ENCODE data around the gene ANKRD34A.
A peak's percentile ranks its signal among the peaks of the same experiment; 100 is the strongest.

The ANKRD34A gene

GRCh38 chr1:145974721-145975120 is 10.3 kb upstream of the ANKRD34A start:
- FAIRE-seq (no peak), DNase-seq (ENCODE audit: insufficient read length, low spot score) (no peak)

DNA sequence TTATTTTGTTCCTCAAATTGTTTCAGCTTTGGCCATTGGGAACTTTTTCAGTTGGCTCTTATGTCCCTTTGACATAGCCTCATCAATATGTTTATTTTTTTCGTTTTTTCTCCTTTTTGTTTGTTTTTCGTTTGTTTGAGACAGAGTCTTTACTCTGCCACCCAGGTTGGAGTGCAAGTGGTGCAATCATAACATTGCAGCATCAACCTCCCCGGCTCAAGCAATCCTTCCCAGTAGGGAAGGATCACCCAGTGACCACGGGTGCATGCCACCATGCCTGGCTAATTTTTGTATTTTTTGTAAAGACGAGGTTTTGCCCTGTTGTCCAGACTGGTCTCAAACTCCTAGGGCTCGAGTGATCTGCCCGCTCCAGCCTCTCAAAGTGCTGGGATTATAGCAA is 8.2 kb upstream of the ANKRD34A start:
- no peak for DNase-seq (ENCODE audit: insufficient read length, low spot score)
- no peak for FAIRE-seq

DNA sequence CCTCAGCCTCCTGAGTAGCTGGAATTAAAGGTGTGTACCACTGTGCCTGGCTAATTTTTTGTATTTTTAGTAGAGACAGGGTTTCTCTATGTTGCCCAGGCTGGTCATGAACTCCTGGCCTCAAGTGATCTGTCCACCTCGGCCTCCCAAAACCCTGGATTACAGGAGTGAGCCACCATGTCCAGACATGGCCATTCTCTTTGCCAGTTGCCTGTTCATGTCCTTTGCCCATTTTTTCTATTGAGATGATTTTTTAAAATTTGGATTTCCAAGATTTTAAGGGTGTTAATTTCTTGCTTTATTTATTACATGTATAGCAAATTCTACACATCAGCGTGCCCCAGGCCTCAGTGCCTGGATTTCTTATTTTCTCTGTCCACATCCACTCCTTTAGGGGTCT is 2.9 kb upstream of the ANKRD34A start:
- FAIRE-seq (no peak), DNase-seq (ENCODE audit: insufficient read length, low spot score) (no peak)

- DNase-seq (ENCODE audit: insufficient read length, low spot score) (no peak), FAIRE-seq (no peak)
These were observed 857 bp upstream of the ANKRD34A start for GRCh38 chr1:145965119-145965744.

- DNase-seq (ENCODE audit: insufficient read length, low spot score) = no peak
- FAIRE-seq = no peak
These were observed 933 bp downstream of the ANKRD34A start for GRCh38 chr1:145963265-145964019.

GRCh38 chr1:145962157-145963102 is 1.9 kb downstream of the ANKRD34A start:
- no peak for DNase-seq (ENCODE audit: insufficient read length, low spot score)
- FAIRE-seq = no peak

- DNase-seq (ENCODE audit: insufficient read length, low spot score) (no peak), FAIRE-seq (no peak)
These were observed 2.8 kb downstream of the ANKRD34A start for GRCh38 chr1:145961425-145962156.

GRCh38 chr1:145961109-145961424 is 3.3 kb downstream of the ANKRD34A start:
- no peak for FAIRE-seq
- DNase-seq (ENCODE audit: insufficient read length, low spot score) = no peak

- no peak for FAIRE-seq
These were observed 3.8 kb downstream of the ANKRD34A start for GRCh38 chr1:145960468-145961108.

DNA sequence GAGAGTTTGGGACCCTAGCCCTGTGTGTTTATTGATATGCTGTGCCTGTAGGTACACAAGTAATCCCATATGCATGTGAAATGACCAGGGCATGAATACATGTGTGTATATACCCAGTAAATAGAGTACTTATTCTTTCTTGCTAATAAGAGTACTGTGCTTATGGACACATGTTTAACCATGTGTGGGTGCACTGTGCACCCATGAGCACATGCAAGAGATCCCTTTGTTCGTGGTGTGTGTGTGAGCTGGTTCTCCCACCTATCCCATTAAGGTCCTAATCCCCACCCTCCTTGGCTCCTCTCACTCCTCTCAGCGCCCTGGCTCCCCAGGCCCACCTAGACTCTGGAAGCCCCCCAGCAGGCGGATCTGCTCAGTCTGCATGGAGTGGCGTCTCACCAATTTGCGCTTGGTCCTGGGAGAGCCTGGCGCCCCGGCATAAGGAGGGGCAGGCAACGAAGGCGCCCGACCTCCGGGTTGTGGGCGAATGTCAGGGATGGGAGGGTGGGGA is 4.4 kb downstream of the ANKRD34A start:
- no peak for FAIRE-seq
- no peak for DNase-seq (ENCODE audit: insufficient read length, low spot score)

More at GRCh38 chr1:145960468-145961108, 3.8 kb downstream of the ANKRD34A start:
- DNase-seq (ENCODE audit: insufficient read length, low spot score) = peak; percentile 62

DNA sequence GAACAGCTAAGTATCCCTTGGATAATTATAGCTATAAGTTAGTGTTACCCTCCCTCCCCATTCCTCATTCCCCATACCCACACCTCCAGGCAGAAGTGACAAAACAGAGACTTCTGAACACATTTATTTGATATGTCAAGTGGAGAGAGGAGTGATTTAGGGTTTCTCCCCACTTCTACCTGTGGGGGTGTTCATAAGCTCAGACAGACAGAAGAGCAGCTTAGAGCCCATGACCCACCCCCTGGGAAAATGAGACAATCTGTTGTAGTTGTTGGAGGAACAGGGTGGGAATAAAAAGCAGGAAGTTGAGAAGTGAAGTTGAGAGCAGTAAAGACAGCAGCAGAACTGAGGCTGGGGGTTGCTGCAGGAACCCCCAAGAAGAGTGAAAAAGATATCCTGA is 5.0 kb downstream of the ANKRD34A start:
- FAIRE-seq = no peak
- no peak for DNase-seq (ENCODE audit: insufficient read length, low spot score)

DNA sequence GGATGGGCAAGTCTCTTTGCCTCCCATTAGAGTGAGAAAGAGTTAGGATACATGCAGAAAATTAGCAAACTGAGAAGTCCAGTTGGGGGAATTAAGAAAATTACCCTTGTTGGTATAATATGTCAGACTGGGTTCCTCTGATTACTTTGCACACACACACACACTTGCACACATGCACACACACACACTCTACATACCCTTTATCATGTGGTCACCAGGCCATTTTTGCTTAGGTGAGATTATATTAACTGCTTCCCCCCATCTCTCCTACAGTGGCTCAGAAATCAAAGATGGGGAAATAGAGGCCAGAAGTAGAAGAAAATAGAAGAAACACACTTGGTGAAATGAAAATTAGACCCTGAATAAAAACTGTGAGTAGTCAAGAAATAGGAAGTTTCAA is 5.6 kb downstream of the ANKRD34A start:
- DNase-seq (ENCODE audit: insufficient read length, low spot score) (no peak), FAIRE-seq (no peak)

- FAIRE-seq (no peak), DNase-seq (ENCODE audit: insufficient read length, low spot score) (peak; percentile 92)
These were observed 6.7 kb downstream of the ANKRD34A start, which contains the start of gene LIX1L for GRCh38 chr1:145957443-145958319. Gene LIX1L, minus strand, starts transcription at chr1:145958017. Its CDS starts 90 bp downstream, at chr1:145957927.

- FAIRE-seq = no peak
- DNase-seq (ENCODE audit: insufficient read length, low spot score) = no peak
These were observed 7.5 kb downstream of the ANKRD34A start for GRCh38 chr1:145956781-145957442.

DNA sequence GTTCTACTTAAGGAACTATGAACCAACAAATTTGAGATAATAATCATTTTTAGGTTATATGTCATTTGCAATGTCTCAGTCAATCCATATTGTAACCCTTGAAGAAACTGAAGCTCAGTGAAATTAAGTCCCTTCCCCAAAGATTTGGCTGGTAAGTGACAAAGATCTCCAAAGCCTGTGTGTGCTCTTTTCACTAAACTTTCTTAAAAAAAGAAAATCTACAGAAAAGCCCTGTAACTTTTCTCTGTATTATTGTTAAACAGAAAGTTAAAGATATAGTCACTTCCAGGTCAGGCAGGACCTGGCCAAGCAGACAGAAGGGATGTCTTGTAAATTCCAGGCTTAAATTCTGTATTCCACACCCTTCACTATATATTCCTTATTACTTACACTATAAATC is 8.0 kb downstream of the ANKRD34A start:
- FAIRE-seq (no peak), DNase-seq (ENCODE audit: insufficient read length, low spot score) (no peak)

DNA sequence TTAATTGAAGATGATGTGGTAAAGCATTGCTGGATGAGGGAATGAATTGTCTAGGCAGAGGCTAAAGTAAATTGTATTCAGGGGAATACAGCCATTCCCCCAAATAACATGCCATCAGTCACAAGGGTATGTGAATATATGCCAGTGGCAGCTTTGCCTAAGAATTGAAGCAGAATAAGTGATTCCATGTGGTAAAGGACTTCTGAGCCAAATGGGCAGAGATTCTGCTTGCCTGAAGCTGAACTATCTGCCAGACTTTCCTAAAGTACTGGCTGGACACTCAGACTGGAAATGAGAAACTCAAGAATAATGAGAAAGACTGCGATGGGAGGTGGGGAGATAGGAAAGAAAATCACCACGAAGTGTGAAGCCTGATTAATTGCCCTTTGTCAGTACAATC is 8.9 kb downstream of the ANKRD34A start:
- no peak for FAIRE-seq

DNA sequence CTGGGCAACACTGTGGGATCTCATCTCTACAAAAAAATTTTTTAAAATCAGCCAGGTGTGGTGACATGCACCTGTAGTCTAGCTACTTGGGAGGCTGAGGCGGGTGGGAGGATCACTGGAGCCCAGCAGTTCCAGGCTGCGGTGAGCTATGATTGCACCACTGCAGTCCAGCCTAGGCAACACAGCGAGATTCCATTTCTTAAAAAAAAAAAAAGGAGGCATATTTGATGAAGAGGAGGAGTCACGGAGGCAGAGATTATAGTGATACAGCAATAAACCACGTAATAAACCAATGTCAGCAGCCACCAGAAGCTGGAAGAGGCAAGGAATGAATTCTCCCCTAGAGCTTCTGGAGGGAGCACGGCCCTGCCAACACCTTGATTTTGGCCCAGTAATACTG is 10.5 kb downstream of the ANKRD34A start:
- no peak for DNase-seq (ENCODE audit: insufficient read length, low spot score)
- FAIRE-seq = no peak

More for the DNA sequence above, 8.9 kb downstream of the ANKRD34A start:
- no peak for DNase-seq (ENCODE audit: insufficient read length, low spot score)

GRCh38 chr1:145952903-145953302 is 11.5 kb downstream of the ANKRD34A start:
- no peak for FAIRE-seq
- no peak for DNase-seq (ENCODE audit: insufficient read length, low spot score)
